HG03095 (cell line): ENCODE data around the gene CCDC83.
"Not testable (repeated sequence)": the region's sequence is repeated elsewhere in the genome, so short reads cannot be mapped to it uniquely, and the experiment has no call there.

ENCODE experiments used
- ATAC-seq: cut with Tn5 transposase; IDR thresholded peaks from one replicate; pipeline ENCODE4 v1.9.1; 2021; ENCODE audit warnings: moderate library complexity; ENCODE audit not compliant: unreplicated experiment

CCDC83 gene

GRCh38 chr11:85886089-85887056, 31.2 kb downstream of the CCDC83 start:
- ATAC-seq = no peak

GRCh38 chr11:85889108-85889507, 33.9 kb downstream of the CCDC83 start:
- ATAC-seq = no peak

DNA sequence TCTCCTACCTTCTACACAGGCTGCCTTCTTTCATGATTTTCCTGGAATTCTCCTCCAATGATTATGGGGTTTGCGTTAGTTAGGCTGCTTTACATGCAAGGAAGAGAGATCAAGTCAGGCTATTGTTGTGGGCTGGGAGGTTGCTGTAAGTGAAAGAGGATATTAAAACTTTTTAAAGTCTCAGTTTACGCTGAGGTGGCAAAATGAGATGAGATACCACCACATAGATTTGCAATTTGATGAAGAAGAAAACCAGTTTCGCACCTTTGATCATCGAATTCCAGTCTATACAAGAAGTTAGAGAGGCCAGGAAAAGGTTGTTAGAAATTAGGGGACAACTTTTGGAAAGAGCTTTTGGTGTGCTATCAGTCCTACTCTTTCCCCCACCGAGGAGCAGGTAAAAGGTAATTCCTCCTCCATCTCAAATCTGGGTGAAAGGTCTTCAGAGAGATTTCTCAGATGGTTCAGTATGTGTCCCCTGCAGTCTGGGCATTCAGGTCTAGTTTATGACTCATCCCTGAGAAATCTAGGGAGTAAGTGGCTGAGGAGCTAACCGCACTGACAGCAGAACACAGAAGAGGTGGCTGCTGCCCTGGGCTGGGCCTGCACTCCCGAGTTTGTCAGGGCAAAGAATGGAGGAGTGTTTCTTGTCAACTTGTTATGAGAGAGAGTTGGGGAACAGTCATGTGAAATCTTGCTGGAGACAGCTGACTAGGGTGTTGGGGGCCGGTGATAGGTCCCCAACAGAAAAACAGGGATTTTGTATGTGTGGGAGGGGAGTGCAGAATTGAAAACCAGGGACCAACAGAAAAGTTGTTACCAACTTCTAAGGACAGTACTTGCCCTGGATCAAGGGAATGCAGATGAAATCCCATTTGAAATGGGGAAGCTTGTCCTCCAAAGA, 34.7 kb downstream of the CCDC83 start:
- ATAC-seq = no peak

DNA sequence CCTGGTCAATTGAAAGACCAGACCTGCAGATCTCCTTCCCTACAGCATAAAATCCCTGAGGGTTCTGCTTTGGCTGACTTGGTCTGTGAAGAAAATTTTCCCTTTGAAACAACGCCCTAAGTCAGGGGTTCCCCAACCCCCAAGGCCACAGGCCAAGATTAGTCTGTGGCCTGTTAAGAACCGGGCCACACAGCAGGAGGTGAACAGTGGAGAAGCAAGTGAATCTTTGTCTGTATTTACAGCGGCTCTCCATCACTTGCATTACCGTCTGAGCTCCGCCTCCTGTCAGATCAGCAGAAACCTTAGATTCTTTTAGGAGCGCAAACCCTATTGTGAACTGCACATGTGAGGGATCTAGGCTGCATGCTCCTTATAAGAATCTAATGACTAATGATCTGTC, 38.2 kb downstream of the CCDC83 start:
- no peak for ATAC-seq

DNA sequence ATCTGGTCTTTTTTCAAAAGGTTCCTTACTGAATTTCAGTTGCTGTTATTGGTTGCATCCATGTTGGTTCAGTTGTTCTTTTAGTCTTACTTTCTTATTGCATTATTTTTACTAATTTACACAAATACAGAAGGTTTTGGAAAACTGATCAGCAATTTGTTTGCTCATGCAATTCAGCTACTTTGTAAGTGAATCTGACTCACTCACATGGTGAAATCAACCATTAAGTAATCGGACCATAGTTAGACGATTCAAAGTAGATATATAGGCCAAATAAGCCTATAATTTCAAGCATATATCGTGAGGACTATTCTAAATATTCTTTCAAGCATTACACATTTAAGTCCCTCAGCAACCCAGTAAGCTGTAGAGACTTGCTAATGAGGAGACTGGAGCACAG, 41.7 kb downstream of the CCDC83 start:
- no peak for ATAC-seq

GRCh38 chr11:85898456-85898855, 43.3 kb downstream of the CCDC83 start:
- no peak for ATAC-seq

DNA sequence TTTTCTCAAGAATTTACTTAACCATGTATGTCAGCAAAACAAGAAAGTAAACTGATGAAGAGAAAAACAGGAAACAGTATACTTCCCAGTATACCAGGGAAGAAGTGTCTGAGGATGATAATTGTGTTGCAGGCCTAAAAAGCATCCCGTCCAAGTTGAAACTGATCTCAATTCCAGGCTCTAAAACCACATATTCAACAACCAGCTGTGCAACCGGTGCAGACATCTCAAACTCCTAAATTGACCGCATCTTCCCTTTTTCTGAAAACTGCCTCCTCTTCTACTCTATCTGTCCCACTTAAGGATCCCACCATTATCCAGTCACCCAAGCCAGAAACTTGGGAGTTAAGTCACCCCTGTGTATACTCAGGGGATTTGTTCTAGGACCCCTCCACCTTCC, 47.2 kb downstream of the CCDC83 start:
- ATAC-seq = no peak

DNA sequence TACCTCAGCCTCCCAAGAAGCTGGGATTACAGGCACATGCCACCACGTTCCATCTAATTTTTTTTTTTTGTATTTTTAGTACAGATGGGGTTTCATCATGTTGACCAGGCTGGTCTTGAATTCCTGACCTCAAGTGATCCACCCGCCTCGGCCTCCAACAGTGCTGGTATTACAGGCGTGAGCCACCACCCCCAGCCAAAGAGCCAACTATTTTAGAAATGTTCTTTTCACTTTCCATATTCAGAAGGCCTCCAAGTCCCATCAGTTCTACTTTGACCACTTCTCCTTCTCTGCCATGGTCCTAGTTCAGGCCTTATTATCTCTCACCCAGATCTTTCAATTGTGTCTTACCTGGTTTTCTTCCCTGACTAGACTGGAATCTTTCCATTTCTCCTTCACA, 48.2 kb downstream of the CCDC83 start:
- ATAC-seq = no peak

GRCh38 chr11:85903811-85904210, 48.6 kb downstream of the CCDC83 start:
- ATAC-seq = no peak

DNA sequence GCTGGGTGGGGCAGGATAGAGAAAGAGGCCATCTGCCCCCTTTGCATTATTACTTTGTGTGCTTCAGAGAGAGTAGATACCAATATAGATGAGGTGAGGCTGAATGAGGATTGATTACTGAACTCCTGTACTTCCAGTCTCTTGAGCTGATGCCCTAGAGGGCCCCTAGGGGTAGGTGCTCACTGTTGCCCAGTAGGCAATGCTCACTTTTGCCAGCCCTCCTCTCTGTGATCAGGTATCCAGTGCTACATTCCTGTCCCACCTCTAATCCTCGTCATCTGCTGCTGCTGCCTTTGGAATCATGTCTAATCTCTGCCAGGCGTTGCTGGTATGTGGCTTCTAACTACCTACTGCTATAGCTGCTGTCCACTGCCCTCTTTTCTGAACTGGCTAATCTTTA, 57.2 kb downstream of the CCDC83 start:
- ATAC-seq = no peak

GRCh38 chr11:85913513-85913912, 58.3 kb downstream of the CCDC83 start:
- ATAC-seq = no peak

DNA sequence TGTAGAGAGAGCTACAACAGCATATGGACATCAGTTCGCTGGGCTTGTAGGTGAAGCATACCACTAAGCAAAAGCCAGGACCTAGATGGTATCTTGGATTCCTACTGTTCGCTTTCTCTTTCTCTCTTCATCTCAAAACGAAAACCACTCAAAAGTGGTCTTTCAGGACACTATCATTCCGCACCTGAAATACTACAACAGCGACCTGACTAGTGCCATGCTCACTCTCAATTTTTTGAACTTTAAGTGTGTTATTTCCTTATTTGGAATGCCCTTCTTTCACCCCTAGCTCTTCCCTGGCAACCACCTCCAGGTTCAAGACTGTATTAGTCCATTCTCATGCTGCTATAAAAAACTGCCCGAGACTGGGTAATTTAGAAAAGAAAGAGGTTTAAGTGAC, 59.2 kb downstream of the CCDC83 start:
- ATAC-seq = no peak

GRCh38 chr11:85918910-85919794, 64.0 kb downstream of the CCDC83 start:
- no peak for ATAC-seq

DNA sequence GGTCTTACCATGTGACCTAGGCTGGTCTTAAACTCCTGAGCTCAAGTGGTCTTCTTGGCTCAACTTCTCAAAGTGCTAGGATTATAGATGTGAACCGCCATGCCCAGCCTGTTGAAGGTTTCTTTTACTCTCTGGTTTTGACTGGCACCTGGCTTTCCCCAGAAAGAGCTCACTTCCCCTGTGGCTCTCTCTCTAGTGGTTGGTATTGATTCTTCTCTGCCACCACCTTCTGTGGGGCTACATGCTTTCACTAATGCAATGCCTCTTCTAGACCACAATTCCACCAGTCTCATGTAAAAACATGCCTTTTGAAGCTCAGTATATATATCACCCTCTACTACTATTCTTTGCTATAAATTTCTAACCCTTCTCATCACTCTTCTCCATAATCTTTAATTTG, 67.2 kb downstream of the CCDC83 start:
- ATAC-seq = no peak

DNA sequence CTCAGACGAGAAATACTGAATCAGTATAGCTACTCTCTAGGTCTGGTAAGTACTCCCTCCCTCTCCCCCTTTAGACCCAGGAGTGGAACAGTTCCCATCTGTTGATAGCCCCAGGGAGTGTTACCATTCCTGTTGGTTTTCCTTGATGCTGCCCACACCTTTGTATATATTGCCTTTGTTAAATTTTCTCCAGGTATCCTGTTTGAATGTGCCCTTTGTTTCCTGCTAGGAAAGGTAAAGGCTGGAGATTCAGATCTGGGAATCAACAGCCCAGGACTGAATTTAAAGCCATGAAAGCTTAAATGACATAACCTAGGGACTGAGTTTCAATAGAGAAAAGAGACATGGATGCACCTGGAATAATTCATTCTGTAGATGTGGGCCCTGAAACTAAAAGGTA, 68.3 kb downstream of the CCDC83 start:
- no peak for ATAC-seq

DNA sequence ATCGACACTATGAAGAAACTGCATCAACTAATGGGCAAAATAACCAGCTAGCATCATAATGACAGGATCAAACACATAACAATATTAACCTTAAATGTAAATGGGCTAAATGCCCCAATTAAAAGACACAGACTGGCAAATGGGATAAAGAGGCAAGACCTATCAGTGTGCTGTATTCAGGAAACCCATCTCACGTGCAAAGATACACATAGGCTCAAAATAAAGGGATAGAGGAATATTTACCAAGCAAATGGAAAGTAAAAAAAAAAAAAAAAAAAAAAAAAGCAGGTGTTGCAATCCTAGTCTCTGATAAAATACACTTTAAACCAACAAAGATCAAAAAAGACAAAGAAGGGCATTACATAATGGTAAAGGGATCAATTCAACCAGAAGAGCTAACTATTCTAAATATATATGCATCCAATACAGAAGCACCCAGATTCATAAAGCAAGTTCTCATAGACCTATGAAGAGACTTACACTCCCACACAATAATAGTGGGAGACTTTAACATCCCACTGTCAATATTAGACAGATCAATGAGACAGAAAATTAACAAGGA, 71.6 kb downstream of the CCDC83 start:
- not testable (repeated sequence) for ATAC-seq

DNA sequence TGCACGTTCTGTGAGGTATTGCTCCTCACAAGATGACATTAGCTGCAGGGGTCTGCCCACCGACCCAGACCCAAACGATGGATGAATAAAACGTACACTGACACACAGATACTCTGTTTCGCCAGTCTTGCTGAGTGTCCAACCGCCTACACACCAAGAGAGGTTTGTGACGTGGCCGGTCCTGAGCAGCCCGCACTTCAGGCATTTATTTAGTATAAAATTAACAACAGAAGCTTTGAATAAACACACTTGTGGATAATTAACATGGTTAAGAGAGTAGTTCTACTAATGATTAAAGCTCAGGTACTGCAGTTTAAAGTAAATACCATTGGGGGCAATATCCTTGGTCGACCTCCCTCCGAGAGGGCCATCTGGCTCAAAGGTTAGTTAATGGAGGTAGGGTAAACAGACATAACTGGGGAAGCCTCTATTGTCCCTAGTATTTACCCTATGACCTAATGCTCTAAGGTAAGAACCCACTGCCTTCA, 75.7 kb downstream of the CCDC83 start:
- ATAC-seq = no peak

- ATAC-seq = no peak
Observed at GRCh38 chr11:85934596-85935169, 79.5 kb downstream of the CCDC83 start.

- ATAC-seq = no peak
Observed at GRCh38 chr11:85935751-85936150, 80.6 kb downstream of the CCDC83 start.

DNA sequence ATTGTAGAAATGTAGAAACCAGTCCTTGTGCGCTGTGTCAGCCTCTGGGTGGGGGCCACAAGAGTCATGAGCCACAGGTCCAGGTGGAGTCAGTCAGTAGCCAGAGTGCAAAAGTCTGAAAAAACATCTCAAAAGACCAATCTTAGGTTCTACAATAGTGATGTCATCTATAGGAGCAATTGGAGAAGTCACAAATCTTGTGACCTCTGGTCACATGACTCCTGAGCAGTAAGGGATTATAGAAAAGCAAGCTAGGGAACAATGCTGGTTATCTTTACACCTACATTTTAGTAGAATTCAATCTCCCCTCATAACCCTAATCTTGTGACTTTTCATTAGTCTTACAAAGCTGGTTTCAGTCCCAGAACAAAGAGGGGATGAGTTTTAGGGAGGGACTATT, 82.7 kb downstream of the CCDC83 start:
- no peak for ATAC-seq
